BE2C (cell line): Measurements from ENCODE around the gene RRP1.

Experiments used
- DNase-seq: peaks from one replicate; pipeline ENCODE4 v3.0.0-alpha.2; 2020
- H3K27me3 ChIP-seq: fragments of 250-450 bp; sonication (Bioruptor Pico); 2 replicates; pipeline ENCODE4 v1.5.1; 2020; ENCODE audit warnings: mild to moderate bottlenecking
- H3K36me3 ChIP-seq: fragments of 250-450 bp; sonication (Bioruptor Pico); 2 replicates; pipeline ENCODE4 v1.5.1; 2020; ENCODE audit warnings: mild to moderate bottlenecking
- H3K4me1 ChIP-seq: fragments of 250-450 bp; sonication (Bioruptor Pico); 2 replicates; pipeline ENCODE4 v1.5.1; 2020
- H3K4me3 ChIP-seq: 2 replicates; pipeline ENCODE4 v1.5.1; 2011; ENCODE audit warnings: low read depth, low read length
- H3K9me3 ChIP-seq: fragments of 250-450 bp; sonication (Bioruptor Pico); 2 replicates; pipeline ENCODE4 v1.5.1; 2020
- TF ChIP-seq, protein P1 (sequence below): IDR thresholded peaks from 2 replicates; pipeline ENCODE4 v1.5.1; 2012; ENCODE audit warnings: mild to moderate bottlenecking, low read depth, low read length

Gene RRP1

DNA sequence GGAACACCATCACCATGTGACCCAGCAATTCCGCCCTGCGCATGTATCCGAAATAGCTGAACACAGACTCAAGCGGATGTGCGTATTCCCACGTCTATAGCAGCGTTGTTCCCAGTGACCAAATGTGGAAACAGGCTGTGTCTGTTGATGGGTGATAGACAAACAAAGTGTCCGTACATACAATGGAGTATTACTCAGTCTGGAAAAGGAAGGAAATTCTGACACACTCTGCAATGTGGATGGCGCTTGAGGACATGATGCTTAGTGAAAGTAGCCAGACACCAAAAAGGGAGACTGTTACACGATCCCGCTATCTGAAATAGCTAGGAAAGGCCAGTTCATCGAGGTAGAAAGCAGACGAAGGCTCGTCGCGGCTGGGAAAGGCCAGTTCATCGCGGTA, 44.7 kb upstream of the RRP1 start:
- no peaks in the 10 kb centered on the region for H3K27me3 ChIP-seq
- H3K36me3 ChIP-seq: peaks cover 22% of the 10 kb centered on the region
- no peak for DNase-seq
- H3K4me3 ChIP-seq: no peak overlapping the region
- H3K4me1 ChIP-seq: peaks cover 2% of the 10 kb centered on the region; the same call in 1 of the 2 replicates
- no peaks in the 10 kb centered on the region for H3K9me3 ChIP-seq
- TF ChIP-seq, protein P1, sequence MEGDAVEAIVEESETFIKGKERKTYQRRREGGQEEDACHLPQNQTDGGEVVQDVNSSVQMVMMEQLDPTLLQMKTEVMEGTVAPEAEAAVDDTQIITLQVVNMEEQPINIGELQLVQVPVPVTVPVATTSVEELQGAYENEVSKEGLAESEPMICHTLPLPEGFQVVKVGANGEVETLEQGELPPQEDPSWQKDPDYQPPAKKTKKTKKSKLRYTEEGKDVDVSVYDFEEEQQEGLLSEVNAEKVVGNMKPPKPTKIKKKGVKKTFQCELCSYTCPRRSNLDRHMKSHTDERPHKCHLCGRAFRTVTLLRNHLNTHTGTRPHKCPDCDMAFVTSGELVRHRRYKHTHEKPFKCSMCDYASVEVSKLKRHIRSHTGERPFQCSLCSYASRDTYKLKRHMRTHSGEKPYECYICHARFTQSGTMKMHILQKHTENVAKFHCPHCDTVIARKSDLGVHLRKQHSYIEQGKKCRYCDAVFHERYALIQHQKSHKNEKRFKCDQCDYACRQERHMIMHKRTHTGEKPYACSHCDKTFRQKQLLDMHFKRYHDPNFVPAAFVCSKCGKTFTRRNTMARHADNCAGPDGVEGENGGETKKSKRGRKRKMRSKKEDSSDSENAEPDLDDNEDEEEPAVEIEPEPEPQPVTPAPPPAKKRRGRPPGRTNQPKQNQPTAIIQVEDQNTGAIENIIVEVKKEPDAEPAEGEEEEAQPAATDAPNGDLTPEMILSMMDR: no peak

DNA sequence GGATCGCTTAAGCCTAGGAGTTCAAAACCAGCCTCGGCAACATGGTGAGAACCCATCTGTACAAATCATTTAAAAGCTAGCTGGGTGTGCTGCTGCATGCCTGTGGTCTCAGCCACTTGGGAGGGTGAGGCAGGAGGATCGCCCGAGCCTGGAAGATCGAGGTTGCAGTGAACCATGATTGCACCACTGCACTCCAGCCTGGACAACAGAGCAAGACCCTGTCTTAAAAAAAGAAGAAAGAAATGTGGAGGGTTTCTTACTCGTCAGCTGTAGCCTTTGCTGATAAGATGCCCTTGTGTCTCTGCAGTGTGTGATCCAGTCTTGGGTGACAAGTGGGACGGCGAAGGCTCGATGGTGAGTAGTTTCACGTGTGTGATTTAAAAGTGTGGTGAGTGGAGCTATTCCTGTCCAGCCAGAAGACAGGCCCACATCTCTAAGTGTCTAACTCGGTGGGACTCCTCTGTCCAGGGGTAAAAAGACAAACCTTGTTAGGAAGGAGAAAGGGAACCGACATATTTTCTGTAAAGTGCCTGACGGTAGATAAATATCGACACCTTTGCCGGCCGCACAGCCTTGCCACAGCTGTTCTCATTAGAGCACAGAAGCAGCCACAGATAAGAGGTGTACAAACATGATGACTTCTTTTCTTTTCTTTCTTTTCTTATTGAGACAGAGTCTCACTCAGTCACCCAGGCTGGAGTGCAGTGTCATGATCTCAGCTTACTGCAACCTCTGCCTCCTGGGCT, 43.4 kb upstream of the RRP1 start:
- Histone ChIP-seq H3K4me3 (no peak overlapping the region), H3K36me3 (peaks cover 22% of the 10 kb centered on the region), H3K27me3 (no peaks in the 10 kb centered on the region), H3K9me3 (no peaks in the 10 kb centered on the region), H3K4me1 (peaks cover 2% of the 10 kb centered on the region; the same call in 1 of the 2 replicates)
- no peak for DNase-seq
- TF ChIP-seq, protein P1: no peak

DNA sequence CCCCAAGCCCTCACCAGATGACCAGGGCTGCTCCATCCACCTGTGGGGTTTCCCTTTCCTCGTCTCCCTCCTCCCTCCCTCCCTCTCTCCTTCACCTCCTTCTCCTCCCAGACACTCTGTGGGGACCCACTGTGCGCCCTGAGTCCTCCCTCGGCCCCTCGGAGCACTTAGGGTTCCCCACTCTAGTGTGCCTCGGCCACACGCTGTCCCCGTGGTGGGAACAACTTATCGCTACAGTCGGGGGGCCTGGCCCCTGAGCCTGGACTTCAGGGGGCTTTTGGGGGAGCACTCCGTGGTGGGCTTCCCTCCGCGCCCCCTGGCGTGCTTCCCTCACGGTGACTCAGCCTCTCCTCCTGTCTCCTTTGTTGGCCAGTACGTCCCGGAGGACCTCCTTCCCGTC, 40.8 kb upstream of the RRP1 start:
- H3K36me3 ChIP-seq: peaks cover 19% of the 10 kb centered on the region
- H3K9me3 ChIP-seq: no peaks in the 10 kb centered on the region
- DNase-seq: no peak
- no peaks in the 10 kb centered on the region for H3K4me1 ChIP-seq
- H3K27me3 ChIP-seq: no peaks in the 10 kb centered on the region
- TF ChIP-seq, protein P1: no peak
- H3K4me3 ChIP-seq: no peak overlapping the region

DNA sequence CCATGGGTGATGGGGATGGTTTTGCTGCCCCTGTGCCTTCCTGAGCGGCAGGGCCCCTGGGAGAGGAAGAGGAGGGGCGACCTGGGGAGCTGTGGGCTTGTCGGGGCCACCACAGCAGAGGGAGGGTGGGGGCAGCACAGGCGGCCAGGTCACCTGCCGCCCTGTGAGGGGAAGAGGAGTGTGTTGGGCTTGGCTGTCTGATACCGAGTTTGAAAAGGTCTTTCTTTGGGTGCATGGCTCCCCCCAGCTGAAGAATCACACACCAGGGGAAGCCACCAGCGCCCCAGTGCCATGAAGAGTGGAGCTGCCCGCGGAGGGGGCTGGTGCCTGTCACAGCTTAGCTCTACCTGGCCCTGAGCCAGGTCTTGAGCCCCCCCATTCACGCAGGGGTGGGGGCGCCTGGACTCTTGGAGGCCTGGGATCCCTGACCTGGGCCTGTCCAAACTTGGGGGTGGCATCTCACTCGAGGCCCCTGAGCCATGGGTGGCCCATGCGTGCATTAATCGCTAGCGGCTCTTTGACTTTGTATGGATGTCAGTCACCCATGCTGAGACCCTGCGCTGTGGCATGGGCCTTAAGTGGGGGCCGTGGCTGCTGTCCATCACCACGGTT, 39.6 kb upstream of the RRP1 start:
- TF ChIP-seq, protein P1: no peak
- H3K27me3 ChIP-seq: no peaks in the 10 kb centered on the region
- no peaks in the 10 kb centered on the region for H3K4me1 ChIP-seq
- no peak overlapping the region for H3K4me3 ChIP-seq
- H3K9me3 ChIP-seq: no peaks in the 10 kb centered on the region
- no peak for DNase-seq
- peaks cover 13% of the 10 kb centered on the region for H3K36me3 ChIP-seq

DNA sequence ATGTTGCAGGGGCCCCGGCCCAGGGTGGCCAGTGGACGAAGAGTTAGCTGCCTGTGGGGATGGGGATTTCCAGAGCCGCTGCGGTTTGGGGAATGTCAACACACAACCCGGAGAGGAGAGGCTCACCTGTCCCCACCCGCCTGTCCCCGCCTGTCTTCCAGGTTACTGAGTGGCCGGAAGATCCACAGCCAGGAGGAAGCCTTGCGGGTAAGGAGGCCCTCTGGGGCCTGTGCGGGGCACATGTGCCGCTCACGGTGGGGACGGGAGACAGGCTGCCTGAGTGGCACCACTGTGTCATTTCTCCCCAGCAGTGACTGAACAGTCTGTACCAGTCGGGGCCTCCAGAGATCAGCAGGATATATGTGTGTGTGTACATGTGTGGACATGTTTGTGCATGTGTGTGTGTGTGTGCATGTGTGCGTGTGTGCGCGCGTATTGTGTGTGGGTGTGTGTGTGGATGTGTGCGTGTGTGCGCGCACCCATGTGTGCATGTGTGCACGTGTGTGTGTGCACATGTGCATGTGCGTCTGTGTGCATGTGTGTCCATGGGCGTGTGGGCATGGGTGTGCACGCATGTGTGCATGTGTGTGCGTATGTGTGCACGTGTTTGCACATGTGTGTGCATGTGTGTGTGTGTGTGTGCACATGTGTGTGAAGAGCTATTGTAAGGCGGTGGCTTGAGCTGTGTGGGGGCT, 38.9 kb upstream of the RRP1 start:
- peaks cover 16% of the 10 kb centered on the region for H3K36me3 ChIP-seq
- DNase-seq: no peak
- TF ChIP-seq, protein P1: no peak

More for the DNA sequence above, 38.9 kb upstream of the RRP1 start:
- H3K4me1 ChIP-seq: no peaks in the 10 kb centered on the region
- no peak overlapping the region for H3K4me3 ChIP-seq
- H3K9me3 ChIP-seq: no peaks in the 10 kb centered on the region
- H3K27me3 ChIP-seq: no peaks in the 10 kb centered on the region
